GM18867 (cell line): ENCODE measurements around the gene PRRC1.

Experiments used
- ATAC-seq: cut with Tn5 transposase; IDR thresholded peaks from one replicate; pipeline ENCODE4 v1.9.1; 2021; ENCODE audit warnings: mild to moderate bottlenecking, moderate library complexity; ENCODE audit not compliant: unreplicated experiment

Gene PRRC1

GRCh38 chr5:127574852-127575679, 57.6 kb downstream of the PRRC1 start:
- no peak for ATAC-seq

GRCh38 chr5:127577458-127577857, 60.0 kb downstream of the PRRC1 start:
- ATAC-seq = no peak

GRCh38 chr5:127580731-127581130, 63.3 kb downstream of the PRRC1 start:
- ATAC-seq = peak; percentile 71

DNA sequence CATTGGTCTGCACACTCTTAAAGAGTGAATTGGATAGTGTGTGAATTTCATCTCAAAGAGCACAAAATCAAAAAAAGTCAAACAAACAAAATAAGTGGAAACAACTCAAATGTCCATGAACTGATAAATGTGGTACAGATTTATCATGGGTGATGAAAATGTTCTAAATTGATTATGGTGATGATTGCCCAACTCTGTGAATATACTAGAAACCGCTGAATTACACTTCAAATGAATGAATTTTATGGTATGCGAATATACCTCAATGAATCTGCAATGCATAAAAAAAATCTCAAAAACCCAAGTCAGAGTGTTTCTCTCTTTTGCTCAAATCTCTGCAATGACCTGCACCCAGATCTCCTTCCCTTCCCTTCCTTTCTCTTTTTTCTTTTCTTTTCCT, 64.0 kb downstream of the PRRC1 start:
- ATAC-seq = no peak

- no peak for ATAC-seq
These were observed 65.4 kb downstream of the PRRC1 start for GRCh38 chr5:127582773-127583370.

GRCh38 chr5:127583866-127584265, 66.4 kb downstream of the PRRC1 start:
- ATAC-seq = no peak

DNA sequence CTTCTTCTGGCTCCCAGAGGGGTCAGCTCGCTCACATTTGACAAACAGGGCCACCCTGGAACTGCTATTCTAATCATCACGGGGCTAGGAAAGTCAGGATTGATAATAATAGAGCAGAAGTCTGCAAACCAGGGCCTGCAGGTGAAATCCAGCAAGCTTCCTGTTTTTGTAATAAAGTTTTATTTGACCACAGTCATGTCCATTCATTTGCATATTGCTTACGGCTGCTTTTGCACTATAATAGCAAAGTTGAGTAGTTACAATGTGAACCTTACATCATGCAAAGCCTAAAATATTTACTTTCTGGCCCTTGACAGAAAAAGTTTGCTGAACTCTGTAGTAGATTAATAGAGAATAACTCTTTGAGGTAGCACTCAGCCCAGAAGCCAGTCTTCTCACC, 68.2 kb downstream of the PRRC1 start:
- ATAC-seq = no peak

DNA sequence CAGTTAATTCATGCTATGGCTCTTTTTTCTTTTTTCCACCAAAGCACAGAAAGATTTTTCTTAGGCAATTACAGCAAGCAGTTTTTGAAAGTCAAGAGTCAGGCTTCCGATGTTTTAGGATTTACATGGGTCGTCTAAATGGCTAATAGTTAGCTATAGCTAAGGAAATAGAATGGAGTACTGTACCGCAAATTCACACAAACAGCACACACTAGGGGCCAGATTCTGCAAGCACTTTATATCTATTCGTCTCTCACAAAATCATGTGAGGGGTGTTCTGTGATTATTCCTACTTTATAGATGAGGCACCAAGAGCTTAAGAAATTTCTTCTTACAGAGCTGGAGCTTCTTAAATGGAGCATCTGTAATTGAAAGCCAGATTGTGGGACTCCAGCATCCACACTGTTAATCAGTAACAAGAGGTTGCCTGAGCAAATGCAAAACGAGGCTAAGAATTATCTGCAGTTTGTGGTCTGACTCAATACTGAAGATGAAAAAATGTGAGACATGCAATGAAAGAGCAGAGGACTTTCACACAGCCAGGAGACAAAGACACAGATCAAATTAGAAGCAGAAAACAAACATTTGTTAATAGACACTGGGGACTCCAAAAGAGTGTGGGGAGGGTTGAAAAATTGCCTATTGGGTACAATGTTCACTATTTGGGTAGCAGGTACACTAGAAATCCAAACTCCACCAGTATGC, 68.8 kb downstream of the PRRC1 start:
- ATAC-seq = peak; percentile 75

DNA sequence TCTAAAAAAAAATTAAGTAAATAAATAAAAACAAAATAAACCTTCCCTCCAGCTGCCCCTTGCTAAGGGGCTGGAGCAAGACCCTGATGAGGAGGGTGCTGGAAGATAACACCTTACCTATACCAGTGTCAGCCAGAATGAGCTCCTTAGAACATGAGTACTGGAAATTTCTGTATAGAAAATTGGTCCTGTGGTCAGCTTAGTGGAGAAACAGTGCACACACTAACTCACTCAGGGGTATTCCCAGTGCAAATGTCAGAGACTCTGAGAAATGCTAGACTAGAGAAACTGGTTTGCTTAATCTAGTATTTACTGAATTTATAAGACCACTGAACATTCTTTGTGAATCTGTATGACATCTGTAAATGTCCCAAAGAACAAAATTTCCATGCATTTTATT, 69.4 kb downstream of the PRRC1 start:
- ATAC-seq = peak; percentile 33

DNA sequence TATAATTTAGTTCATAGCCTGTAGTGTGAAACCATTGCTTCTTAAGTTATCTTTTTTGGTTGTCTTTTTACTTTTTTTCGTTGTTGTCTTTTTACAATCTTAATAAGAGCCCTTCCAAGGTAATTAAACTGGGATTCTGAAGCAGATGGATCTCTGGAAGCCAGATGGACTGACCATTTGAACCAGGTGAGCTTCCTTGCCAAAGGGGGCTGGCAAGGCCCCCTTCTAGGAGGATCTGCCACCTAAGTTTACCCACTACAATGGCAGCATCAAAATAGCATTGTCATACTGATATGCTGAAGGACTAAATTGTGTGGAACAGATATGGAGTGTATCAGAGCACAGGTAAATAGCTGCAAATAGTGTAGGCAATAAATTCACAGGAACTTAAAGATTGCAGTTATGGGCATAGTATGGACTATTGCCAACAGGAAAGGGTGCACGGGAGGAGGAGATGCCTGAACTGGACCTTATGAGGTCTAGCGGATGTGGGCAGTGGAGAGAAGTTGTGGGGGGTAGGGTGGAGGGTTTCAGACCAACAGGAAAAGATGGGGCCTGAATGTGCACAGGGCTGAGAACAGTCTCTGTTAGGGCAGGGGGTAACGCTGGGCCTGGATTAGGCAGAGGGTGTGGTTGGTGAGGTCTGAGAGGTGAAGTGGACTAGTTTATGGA, 69.9 kb downstream of the PRRC1 start:
- no peak for ATAC-seq

GRCh38 chr5:127588368-127588767, 70.9 kb downstream of the PRRC1 start:
- no peak for ATAC-seq

DNA sequence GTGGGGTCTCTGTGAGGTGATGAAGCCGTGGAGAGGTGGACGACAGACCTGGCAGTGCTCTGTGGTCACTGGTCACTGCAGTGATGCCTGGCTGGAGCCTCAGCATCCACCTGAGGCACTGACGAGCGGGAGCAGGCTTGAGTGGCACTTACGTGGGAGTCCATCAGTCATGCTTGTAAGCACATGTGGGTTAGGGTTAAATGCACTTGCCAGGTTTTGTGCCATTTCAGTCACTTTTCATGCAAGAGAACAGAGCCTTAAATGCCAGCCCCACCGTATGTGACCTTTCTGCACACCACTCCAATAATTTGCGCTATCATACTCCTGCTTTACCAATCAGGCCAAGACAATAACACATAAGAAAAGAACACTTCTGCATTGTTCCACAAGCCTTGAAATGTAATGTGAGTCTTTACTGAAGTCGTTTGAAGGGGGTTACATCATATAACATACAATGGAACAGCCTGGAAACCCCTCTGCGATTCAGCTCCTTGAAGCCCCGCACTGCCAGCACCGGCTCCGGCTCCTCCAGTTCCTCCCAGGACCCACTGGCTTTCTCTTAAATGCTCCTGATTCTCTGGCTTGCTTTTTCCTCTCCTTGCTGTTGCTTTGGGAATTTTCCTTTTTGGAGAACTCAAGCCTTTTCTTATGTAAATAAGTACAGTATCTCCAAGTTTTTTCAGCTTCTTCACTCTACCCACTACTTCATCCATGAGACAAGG, 72.0 kb downstream of the PRRC1 start:
- no peak for ATAC-seq

DNA sequence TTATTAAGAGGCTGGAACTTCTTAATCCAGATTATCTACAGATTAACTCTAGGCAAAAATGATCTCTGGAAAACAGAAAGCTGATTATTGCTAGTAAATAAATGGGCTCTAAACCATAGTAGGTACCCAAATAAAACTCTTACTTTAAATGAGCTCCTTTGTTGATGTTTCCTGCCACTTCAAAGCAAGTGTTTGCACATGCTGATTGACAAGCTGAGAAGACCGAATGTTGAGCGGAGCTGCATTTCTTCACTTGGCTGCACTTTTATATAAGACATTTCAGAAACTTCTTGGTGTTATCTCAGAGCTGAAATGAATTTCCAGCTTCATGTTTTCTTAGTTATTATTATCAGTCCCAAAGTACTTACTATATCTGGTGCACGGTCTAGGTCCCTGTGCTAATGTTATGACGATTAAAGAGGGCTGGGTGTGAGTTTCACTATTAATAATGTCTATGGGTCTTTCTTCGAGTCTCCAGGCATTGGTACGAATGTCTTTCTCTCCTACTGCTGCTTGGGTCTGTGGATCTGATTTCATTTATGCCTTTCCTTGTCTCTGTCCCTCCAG, 72.8 kb downstream of the PRRC1 start:
- ATAC-seq = peak; percentile 78

- no peak for ATAC-seq
These were observed 78.3 kb downstream of the PRRC1 start for GRCh38 chr5:127595484-127596368.

- ATAC-seq = no peak
These were observed 79.1 kb downstream of the PRRC1 start for GRCh38 chr5:127596501-127596900.

DNA sequence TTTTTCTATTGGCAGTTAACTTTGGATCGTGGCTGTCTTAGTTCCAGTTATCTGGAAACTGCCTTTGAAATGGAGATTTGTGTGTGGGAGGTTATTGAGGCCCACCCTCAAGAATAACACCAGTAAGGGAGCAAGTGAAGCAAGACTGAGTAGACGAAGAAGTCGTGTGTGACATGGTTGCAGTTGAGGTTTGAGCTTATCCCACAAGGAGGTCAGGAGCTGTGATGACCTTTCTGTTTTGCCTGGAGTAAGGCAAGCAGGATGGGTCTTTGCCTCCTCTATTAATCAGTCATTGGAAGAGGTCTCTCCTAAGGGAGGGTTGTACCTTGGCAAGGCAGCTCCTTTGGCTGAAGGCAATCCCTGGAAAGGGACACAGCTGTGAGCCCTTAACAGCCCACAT, 81.9 kb downstream of the PRRC1 start:
- no peak for ATAC-seq

GRCh38 chr5:127599847-127600246, 82.4 kb downstream of the PRRC1 start:
- no peak for ATAC-seq

- no peak for ATAC-seq
These were observed 83.7 kb downstream of the PRRC1 start for GRCh38 chr5:127601111-127601510.

GRCh38 chr5:127601601-127602000, 84.2 kb downstream of the PRRC1 start:
- peak; percentile 49 for ATAC-seq
